Skeletal muscle tissue (tissue), 4 donors: ENCODE measurements around the gene EGFR. TPM values are rescaled to one million over a fixed set of nuclear protein-coding genes. Genes with fewer than 3 reads are reported as not detected.

ENCODE experiments used
- H3K27ac ChIP-seq: one replicate; pipeline ENCODE4 v1.7.0; 2013; ENCODE audit warnings: mild to moderate bottlenecking, low read depth, low read length, inconsistent platforms
- H3K27me3 ChIP-seq, 3 donors: one replicate each; pipeline ENCODE4 v1.7.0; 2013; ENCODE audit warnings: low read length in 3 of 3; ENCODE audit not compliant: control insufficient read depth in 3 of 3, insufficient read depth in 3 of 3
- H3K36me3 ChIP-seq, 3 donors: one replicate each; pipeline ENCODE4 v1.7.0; 2013; ENCODE audit warnings: low read length in 3 of 3; ENCODE audit not compliant: control insufficient read depth in 3 of 3, insufficient read depth in 3 of 3
- H3K4me1 ChIP-seq, 3 donors: one replicate each; pipeline ENCODE4 v1.7.0; 2013; ENCODE audit warnings: low read length in 3 of 3, mild to moderate bottlenecking in 3 of 3; ENCODE audit not compliant: control insufficient read depth in 3 of 3, insufficient read depth in 3 of 3
- H3K4me3 ChIP-seq, 3 donors: one replicate each; pipeline ENCODE4 v1.7.0; 2013; ENCODE audit warnings: low read length in 3 of 3
- H3K9ac ChIP-seq, 3 donors: one replicate each; pipeline ENCODE4 v1.7.0; 2013; ENCODE audit warnings: low read length in 3 of 3, mild to moderate bottlenecking in 3 of 3, moderate library complexity in 2 of 3, low read depth in 1 of 3
- H3K9me3 ChIP-seq, 3 donors: one replicate each; pipeline ENCODE4 v1.7.0; 2013; ENCODE audit warnings: low read length in 3 of 3; ENCODE audit not compliant: control insufficient read depth in 3 of 3
- total RNA-seq: library from RNA; depleted of rRNA; stranded (reverse); fragments of >200 nt; gene quantifications from one replicate; pipeline ENCODE4 v1.2.3, GENCODE V29; 2014
- donor health status: Osteomylitis.

EGFR gene
- total RNA-seq, 1 donor from 2014 or later: 17.7 TPM

- no peak overlapping the region for H3K27ac ChIP-seq
- H3K9ac ChIP-seq: no peak overlapping the region
- no peaks in the 10 kb centered on the region for H3K36me3 ChIP-seq
- peaks cover 36 to 80% (median 57%) of the 10 kb centered on the region in 3 donors for H3K4me1 ChIP-seq
- H3K27me3 ChIP-seq: no peaks in the 10 kb centered on the region
- no peak overlapping the region for H3K4me3 ChIP-seq
- no peaks in the 10 kb centered on the region for H3K9me3 ChIP-seq
These were observed 33.3 kb downstream of the EGFR start for GRCh38 chr7:55052081-55052480.

- H3K4me1 ChIP-seq: peaks cover 35 to 76% (median 55%) of the 10 kb centered on the region in 3 donors
- no peaks in the 10 kb centered on the region for H3K36me3 ChIP-seq
- no peak overlapping the region for H3K4me3 ChIP-seq
- H3K27ac ChIP-seq: peak overlapping the region; percentile 74
- H3K9me3 ChIP-seq: no peaks in the 10 kb centered on the region
- no peaks in the 10 kb centered on the region for H3K27me3 ChIP-seq
- H3K9ac ChIP-seq: peak overlapping the region in 1 of 3 donors; percentile 7
These were observed 34.1 kb downstream of the EGFR start for GRCh38 chr7:55052741-55053427.

GRCh38 chr7:55053651-55054571, 35.1 kb downstream of the EGFR start:
- H3K27ac ChIP-seq: peak overlapping the region; percentile 74
- no peaks in the 10 kb centered on the region for H3K9me3 ChIP-seq
- peaks cover 29 to 67% (median 47%) of the 10 kb centered on the region in 3 donors for H3K4me1 ChIP-seq
- H3K27me3 ChIP-seq: no peaks in the 10 kb centered on the region
- peak overlapping the region in 2 of 3 donors; percentile 19 to 38 for H3K9ac ChIP-seq
- H3K4me3 ChIP-seq: peak overlapping the region in 1 of 3 donors; percentile 34
- H3K36me3 ChIP-seq: no peaks in the 10 kb centered on the region

- no peaks in the 10 kb centered on the region for H3K9me3 ChIP-seq
- no peaks in the 10 kb centered on the region for H3K36me3 ChIP-seq
- peaks cover 29 to 60% (median 42%) of the 10 kb centered on the region in 3 donors for H3K4me1 ChIP-seq
- no peaks in the 10 kb centered on the region for H3K27me3 ChIP-seq
- H3K27ac ChIP-seq: peak overlapping the region; percentile 8
- no peak overlapping the region for H3K4me3 ChIP-seq
- peak overlapping the region in 1 of 3 donors; percentile 19 for H3K9ac ChIP-seq
These were observed 35.9 kb downstream of the EGFR start for GRCh38 chr7:55054758-55055157.

- Histone ChIP-seq H3K9ac (no peak overlapping the region), H3K36me3 (no peaks in the 10 kb centered on the region), H3K27me3 (no peaks in the 10 kb centered on the region), H3K9me3 (no peaks in the 10 kb centered on the region), H3K4me1 (peaks cover 29 to 55% (median 48%) of the 10 kb centered on the region in 3 donors), H3K4me3 (no peak overlapping the region), H3K27ac (no peak overlapping the region)
These were observed 36.7 kb downstream of the EGFR start for GRCh38 chr7:55055479-55055878.

- no peaks in the 10 kb centered on the region for H3K27me3 ChIP-seq
- H3K27ac ChIP-seq: no peak overlapping the region
- H3K4me3 ChIP-seq: no peak overlapping the region
- peaks cover 34 to 54% (median 47%) of the 10 kb centered on the region in 3 donors for H3K4me1 ChIP-seq
- H3K9me3 ChIP-seq: no peaks in the 10 kb centered on the region
- no peak overlapping the region for H3K9ac ChIP-seq
- H3K36me3 ChIP-seq: no peaks in the 10 kb centered on the region
These were observed 37.3 kb downstream of the EGFR start for GRCh38 chr7:55056068-55056467.

- Histone ChIP-seq H3K9ac (peak overlapping the region in 1 of 3 donors; percentile 28), H3K4me1 (peaks cover 40 to 56% (median 47%) of the 10 kb centered on the region in 3 donors), H3K9me3 (no peaks in the 10 kb centered on the region), H3K27me3 (no peaks in the 10 kb centered on the region), H3K27ac (peak overlapping the region; percentile 38), H3K36me3 (no peaks in the 10 kb centered on the region), H3K4me3 (peak overlapping the region in 1 of 3 donors; percentile 33)
These were observed 38.0 kb downstream of the EGFR start for GRCh38 chr7:55056577-55057480.

GRCh38 chr7:55058314-55058713, 39.5 kb downstream of the EGFR start:
- Histone ChIP-seq H3K4me1 (peaks cover 37 to 51% (median 38%) of the 10 kb centered on the region in 3 donors), H3K4me3 (no peak overlapping the region), H3K27ac (no peak overlapping the region), H3K36me3 (no peaks in the 10 kb centered on the region), H3K9ac (no peak overlapping the region), H3K27me3 (no peaks in the 10 kb centered on the region), H3K9me3 (no peaks in the 10 kb centered on the region)

- Histone ChIP-seq H3K27ac (no peak overlapping the region), H3K9ac (no peak overlapping the region), H3K27me3 (no peaks in the 10 kb centered on the region), H3K9me3 (no peaks in the 10 kb centered on the region), H3K4me1 (peaks cover 33 to 45% (median 34%) of the 10 kb centered on the region in 3 donors), H3K36me3 (no peaks in the 10 kb centered on the region), H3K4me3 (no peak overlapping the region)
These were observed 40.2 kb downstream of the EGFR start for GRCh38 chr7:55059021-55059420.
